OCI-LY7 (cell line): ENCODE measurements around the gene MARCHF7. TPM values are rescaled to one million over a fixed set of nuclear protein-coding genes. Genes with fewer than 3 reads are reported as not detected.
"Not testable (repeated sequence)": the region's sequence is repeated elsewhere in the genome, so short reads cannot be mapped to it uniquely, and the experiment has no call there.

Experiments
- BruUV-seq: library from RNA; stranded (reverse); fragments of 400-500 nt; replicated peaks from 2 replicates; lab custom pipeline; 2021; lab: Mats Ljungman, UMichigan
- CTCF ChIA-PET: fragments of 300-600 bp; sonication (Branson Sonifier 250); formaldehyde crosslinking; loops from one replicate; lab custom pipeline; 2022; ENCODE audit warnings: antibody characterized with exemption; ENCODE audit not compliant: unreplicated experiment; lab: Charles Lee
- POLR2A ChIA-PET: fragments of 300-600 bp; sonication (Branson Sonifier 250); formaldehyde crosslinking; loops from one replicate; lab custom pipeline; 2022; ENCODE audit warnings: antibody characterized with exemption; lab: Charles Lee
- DNase-seq: peaks from one replicate; pipeline ENCODE4 v3.0.0-alpha.2; 2015; ENCODE audit warnings: low spot score
- H2AFZ ChIP-seq: fragments of 200-600 bp; sonication (generic), shearing (Covaris generic); 2 replicates; pipeline ENCODE4 v1.6.1; 2014; ENCODE audit warnings: mild to moderate bottlenecking, antibody characterized with exemption, low read length, moderate library complexity
- H3K27ac ChIP-seq: fragments of 200-600 bp; sonication (generic); 2 replicates; pipeline ENCODE4 v1.5.1; 2014; ENCODE audit warnings: mixed run types, low read depth, mild to moderate bottlenecking, moderate library complexity, low read length, inconsistent platforms; ENCODE audit not compliant: poor library complexity, severe bottlenecking
- H3K36me3 ChIP-seq: fragments of 200-600 bp; sonication (generic); 2 replicates; pipeline ENCODE4 v1.6.1; 2014; ENCODE audit warnings: mild to moderate bottlenecking, antibody characterized with exemption, low read length, moderate library complexity, mixed read lengths; ENCODE audit not compliant: insufficient read depth
- H3K4me1 ChIP-seq: fragments of 200-600 bp; sonication (generic); 2 replicates; pipeline ENCODE4 v1.5.1; 2014; ENCODE audit warnings: mild to moderate bottlenecking, low read length; ENCODE audit not compliant: insufficient read depth, poor library complexity, severe bottlenecking
- H3K4me2 ChIP-seq: fragments of 200-600 bp; sonication (generic); 2 replicates; pipeline ENCODE4 v1.6.1; 2014; ENCODE audit warnings: mild to moderate bottlenecking, low read length
- H3K4me3 ChIP-seq: fragments of 200-600 bp; sonication (generic); 2 replicates; pipeline ENCODE4 v1.5.1; 2014; ENCODE audit warnings: mild to moderate bottlenecking, low read depth, low read length; ENCODE audit not compliant: poor library complexity, severe bottlenecking
- H3K79me2 ChIP-seq: fragments of 200-600 bp; sonication (generic); 2 replicates; pipeline ENCODE4 v1.6.1; 2016; ENCODE audit warnings: low read depth, mild to moderate bottlenecking, low read length, moderate library complexity, mixed read lengths; ENCODE audit not compliant: insufficient read depth
- H3K9me2 ChIP-seq: fragments of 200-600 bp; sonication (generic); 2 replicates; pipeline ENCODE4 v1.6.1; 2016; ENCODE audit warnings: mild to moderate bottlenecking, low read length, mixed read lengths; ENCODE audit not compliant: insufficient read depth
- H3K9me3 ChIP-seq: fragments of 200-600 bp; sonication (generic); 2 replicates; pipeline ENCODE4 v1.6.1; 2014; ENCODE audit warnings: mild to moderate bottlenecking, mixed run types, low read length, mixed read lengths
- H4K20me1 ChIP-seq: fragments of 200-600 bp; sonication (generic); 2 replicates; pipeline ENCODE4 v1.6.1; 2014; ENCODE audit warnings: mild to moderate bottlenecking, antibody characterized with exemption, low read length, moderate library complexity, mixed read lengths; ENCODE audit not compliant: insufficient read depth
- EZH2phosphoT487 ChIP-seq: fragments of 200-600 bp; sonication (generic); IDR thresholded peaks from 2 replicates; pipeline ENCODE4 v1.6.1; 2018; ENCODE audit warnings: low read depth, borderline replicate concordance, mild to moderate bottlenecking, mixed run types, antibody characterized with exemption, low read length, moderate library complexity, mixed read lengths
- intact Hi-C: fragments of 100-400 bp; cut with micrococcal nuclease; formaldehyde crosslinking; loops from one replicate; pipeline ENCODE4 v1.10.0; 2022; ENCODE audit not compliant: unreplicated experiment
- total RNA-seq, 2 experiments: library from RNA; depleted of rRNA in 1 of 2; stranded (reverse); fragments of >200 nt in 1 of 2; shearing (Covaris generic) in 1 of 2; gene quantifications; 2 replicates each; pipeline ENCODE4 v1.2.3, GENCODE V29; 2014 to 2022
- TF ChIP-seq, protein P1 (sequence below): fragments of 200-600 bp; sonication (generic); conservative IDR thresholded peaks from 2 replicates; pipeline ENCODE4 v1.5.1; 2014; ENCODE audit warnings: mild to moderate bottlenecking, antibody characterized with exemption, low read length, moderate library complexity, mixed read lengths

MARCHF7 gene
- total RNA-seq, 2 experiments from 2014 or later = 48.8 to 69.6 TPM

GRCh38 chr2:159716857-159717256 is 4.6 kb downstream of the MARCHF7 start:
- peaks cover 5% of the 10 kb centered on the region; the same call in 1 of the 2 replicates for H3K9me3 ChIP-seq
- H3K36me3 ChIP-seq = peaks cover 81% of the 10 kb centered on the region
- H4K20me1 ChIP-seq = peaks cover 64% of the 10 kb centered on the region
- ChIA-PET POLR2A (interaction anchor here (1.1 to 1.8 kb wide), 3 partner anchors 12 to 594 kb away, joined by 3 to 10 read pairs (median 4); no protein-coding TSS in a partner anchor), CTCF (no interaction called here)
- H3K79me2 ChIP-seq = peaks cover 95% of the 10 kb centered on the region
- 0 out of 2 replicates have a peak overlapping the region, but pooled peaks have one; percentile 14 for H3K4me2 ChIP-seq
- H3K4me1 ChIP-seq = peaks cover 36% of the 10 kb centered on the region
- no peak for DNase-seq
- no peaks in the 10 kb centered on the region for H3K9me2 ChIP-seq
- H3K4me3 ChIP-seq = no peak overlapping the region
- intact Hi-C loops = loop anchor here (10.0 kb wide), 1 partner anchor 1842 kb away; the partner anchor contains the start of gene ACVR1
- no peak overlapping the region for H2AFZ ChIP-seq
- no peak overlapping the region for H3K27ac ChIP-seq
- no TSS peak for BruUV-seq
- no peak for TF ChIP-seq EZH2phosphoT487
- TF ChIP-seq, protein P1, sequence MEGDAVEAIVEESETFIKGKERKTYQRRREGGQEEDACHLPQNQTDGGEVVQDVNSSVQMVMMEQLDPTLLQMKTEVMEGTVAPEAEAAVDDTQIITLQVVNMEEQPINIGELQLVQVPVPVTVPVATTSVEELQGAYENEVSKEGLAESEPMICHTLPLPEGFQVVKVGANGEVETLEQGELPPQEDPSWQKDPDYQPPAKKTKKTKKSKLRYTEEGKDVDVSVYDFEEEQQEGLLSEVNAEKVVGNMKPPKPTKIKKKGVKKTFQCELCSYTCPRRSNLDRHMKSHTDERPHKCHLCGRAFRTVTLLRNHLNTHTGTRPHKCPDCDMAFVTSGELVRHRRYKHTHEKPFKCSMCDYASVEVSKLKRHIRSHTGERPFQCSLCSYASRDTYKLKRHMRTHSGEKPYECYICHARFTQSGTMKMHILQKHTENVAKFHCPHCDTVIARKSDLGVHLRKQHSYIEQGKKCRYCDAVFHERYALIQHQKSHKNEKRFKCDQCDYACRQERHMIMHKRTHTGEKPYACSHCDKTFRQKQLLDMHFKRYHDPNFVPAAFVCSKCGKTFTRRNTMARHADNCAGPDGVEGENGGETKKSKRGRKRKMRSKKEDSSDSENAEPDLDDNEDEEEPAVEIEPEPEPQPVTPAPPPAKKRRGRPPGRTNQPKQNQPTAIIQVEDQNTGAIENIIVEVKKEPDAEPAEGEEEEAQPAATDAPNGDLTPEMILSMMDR = no peak

DNA sequence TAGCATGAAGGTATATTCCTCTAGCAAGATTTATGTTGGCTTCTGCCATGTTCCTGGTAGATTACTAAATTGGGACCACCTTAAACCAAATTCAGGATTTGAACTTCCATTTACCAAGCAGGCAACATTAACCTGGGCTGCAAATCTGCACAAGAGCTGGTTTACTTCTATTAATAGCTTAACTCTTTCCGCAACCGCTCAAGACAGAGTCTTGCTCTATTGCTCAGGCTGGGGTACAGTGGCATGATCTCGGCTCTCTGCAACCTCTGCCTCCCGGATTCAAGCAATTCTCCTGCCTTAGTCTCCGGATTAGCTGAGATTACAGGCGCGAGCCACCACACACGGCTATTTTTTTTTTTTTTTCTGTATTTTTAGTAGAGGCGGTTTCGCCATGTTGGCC is 8.4 kb downstream of the MARCHF7 start:
- CTCF ChIA-PET = no interaction called here
- no peak for DNase-seq
- Histone ChIP-seq H3K4me2 (no peak overlapping the region), H2AFZ (no peak overlapping the region), H4K20me1 (peaks cover 58% of the 10 kb centered on the region), H3K4me3 (no peak overlapping the region), H3K79me2 (peaks cover 100% of the 10 kb centered on the region), H3K9me3 (peaks cover 21% of the 10 kb centered on the region; the same call in 1 of the 2 replicates), H3K4me1 (peaks cover 17% of the 10 kb centered on the region), H3K27ac (no peak overlapping the region), H3K36me3 (peaks cover 99% of the 10 kb centered on the region), H3K9me2 (no peaks in the 10 kb centered on the region)
- POLR2A ChIA-PET = no interaction called here
- TF ChIP-seq, protein P1 = no peak
- TF ChIP-seq EZH2phosphoT487 = no peak
- BruUV-seq = no TSS peak
- intact Hi-C loops = no loop called here

DNA sequence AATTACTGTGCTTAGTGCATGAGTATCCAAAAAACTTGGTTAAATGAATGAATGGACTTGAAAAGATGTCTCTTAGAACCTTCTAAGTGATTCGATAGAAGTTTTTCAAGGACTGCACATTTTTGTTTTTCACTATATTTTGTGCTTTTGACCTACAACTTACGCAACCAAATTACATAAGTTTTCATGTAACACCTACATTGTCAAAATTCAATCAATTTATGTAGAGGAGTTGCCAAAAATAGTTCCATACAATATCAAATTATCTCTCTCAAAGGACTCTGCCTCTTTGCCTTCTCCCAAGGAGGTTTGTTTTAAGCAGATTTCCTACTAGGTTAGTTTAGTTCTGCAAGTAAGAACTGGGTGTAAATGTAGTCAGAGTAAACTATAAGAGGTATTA is 10.3 kb downstream of the MARCHF7 start:
- no peaks in the 10 kb centered on the region for H3K4me1 ChIP-seq
- no peak for TF ChIP-seq EZH2phosphoT487
- TF ChIP-seq, protein P1 = no peak
- H3K9me2 ChIP-seq = no peaks in the 10 kb centered on the region
- intact Hi-C loops = no loop called here
- no TSS peak for BruUV-seq
- peaks cover 100% of the 10 kb centered on the region for H3K79me2 ChIP-seq
- ChIA-PET POLR2A (interaction anchor here (1.1 to 1.3 kb wide), 2 partner anchors 19 to 37 kb away, joined by 4 to 7 read pairs; no protein-coding TSS in a partner anchor), CTCF (no interaction called here)
- peaks cover 98% of the 10 kb centered on the region for H3K36me3 ChIP-seq
- H4K20me1 ChIP-seq = peaks cover 51% of the 10 kb centered on the region
- H3K4me2 ChIP-seq = no peak overlapping the region
- H3K27ac ChIP-seq = no peak overlapping the region
- no peak for DNase-seq
- no peak overlapping the region for H2AFZ ChIP-seq
- H3K4me3 ChIP-seq = no peak overlapping the region
- peaks cover 18% of the 10 kb centered on the region; the same call in 1 of the 2 replicates for H3K9me3 ChIP-seq

DNA sequence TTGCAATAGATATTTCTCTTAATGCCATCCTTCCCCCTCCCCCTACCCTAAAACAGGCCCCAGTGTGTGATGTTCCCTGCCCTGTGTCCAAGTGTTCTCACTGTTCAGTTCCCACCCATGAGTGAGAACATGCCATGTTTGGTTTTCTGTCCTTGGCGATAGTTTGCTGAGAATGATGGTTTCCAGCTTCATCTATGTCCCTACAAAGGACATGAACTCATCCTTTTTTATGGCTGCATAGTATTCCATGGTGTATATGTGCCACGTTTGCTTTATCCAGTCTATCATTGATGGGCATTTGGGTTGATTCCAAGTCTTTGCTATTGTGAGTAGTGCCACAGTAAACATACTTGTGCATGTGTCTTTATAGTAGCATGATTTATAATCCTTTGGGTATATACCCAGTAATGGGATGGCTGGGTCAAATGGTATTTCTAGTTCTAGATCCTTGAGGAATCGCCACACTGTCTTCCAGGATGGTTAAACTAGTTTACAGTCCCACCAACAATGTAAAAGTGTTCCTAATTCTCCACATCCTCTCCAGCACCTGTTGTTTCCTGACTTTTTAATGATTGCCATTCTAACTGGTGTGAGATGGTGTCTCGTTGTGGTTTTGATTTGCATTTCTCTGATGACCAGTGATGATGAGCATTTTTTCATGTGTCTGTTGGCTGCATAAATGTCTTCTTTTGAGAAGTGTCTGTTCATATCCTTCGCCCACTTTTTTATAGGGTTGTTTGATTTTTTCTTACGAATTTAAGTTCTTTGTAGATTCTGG is 12.7 kb downstream of the MARCHF7 start:
- BruUV-seq, intact Hi-C loops, H3K9me2 ChIP-seq, H2AFZ ChIP-seq, H3K4me1 ChIP-seq, DNase-seq, H3K27ac ChIP-seq, H3K4me2 ChIP-seq, CTCF ChIA-PET, H3K4me3 ChIP-seq: not testable (repeated sequence)
- Histone ChIP-seq H4K20me1 (peaks cover 60% of the 10 kb centered on the region), H3K79me2 (peaks cover 100% of the 10 kb centered on the region), H3K36me3 (peaks cover 98% of the 10 kb centered on the region), H3K9me3 (peaks cover 18% of the 10 kb centered on the region; the same call in 1 of the 2 replicates)
- POLR2A ChIA-PET = interaction anchor here (0.7 kb wide), 2 partner anchors 18 to 203 kb away, joined by 3 to 5 read pairs; no protein-coding TSS in a partner anchor
